HG02885 (cell line): Measurements from ENCODE around the gene RFC2.
"Not testable (repeated sequence)": the region's sequence is repeated elsewhere in the genome, so short reads cannot be mapped to it uniquely, and the experiment has no call there.

Experiments
- ATAC-seq: cut with Tn5 transposase; IDR thresholded peaks from one replicate; pipeline ENCODE4 v1.9.1; 2021; ENCODE audit warnings: mild to moderate bottlenecking; ENCODE audit not compliant: unreplicated experiment, poor library complexity

The RFC2 gene

GRCh38 chr7:74221713-74222112, 32.5 kb downstream of the RFC2 start:
- no peak for ATAC-seq

GRCh38 chr7:74220229-74220628, 34.0 kb downstream of the RFC2 start:
- no peak for ATAC-seq

GRCh38 chr7:74219416-74219815, 34.8 kb downstream of the RFC2 start:
- ATAC-seq: no peak

GRCh38 chr7:74218343-74218698, 35.9 kb downstream of the RFC2 start:
- no peak for ATAC-seq

- ATAC-seq: no peak
Observed at GRCh38 chr7:74217455-74218342, 36.5 kb downstream of the RFC2 start.

- ATAC-seq: no peak
Observed at GRCh38 chr7:74216361-74216761, 37.8 kb downstream of the RFC2 start.

GRCh38 chr7:74215921-74216320, 38.3 kb downstream of the RFC2 start:
- no peak for ATAC-seq

GRCh38 chr7:74214816-74215630, 39.2 kb downstream of the RFC2 start:
- no peak for ATAC-seq

GRCh38 chr7:74212661-74213060, 41.5 kb downstream of the RFC2 start:
- ATAC-seq: no peak

GRCh38 chr7:74208241-74208640, 46.0 kb downstream of the RFC2 start:
- not testable (repeated sequence) for ATAC-seq

GRCh38 chr7:74207586-74207985, 46.6 kb downstream of the RFC2 start:
- no peak for ATAC-seq

GRCh38 chr7:74206589-74207120, 47.5 kb downstream of the RFC2 start:
- ATAC-seq: peak; percentile 35

- not testable (repeated sequence) for ATAC-seq
Observed at GRCh38 chr7:74206052-74206451, 48.1 kb downstream of the RFC2 start.

- no peak for ATAC-seq
Observed at GRCh38 chr7:74203956-74204618, 50.1 kb downstream of the RFC2 start.

- ATAC-seq: no peak
Observed at GRCh38 chr7:74202841-74203556, 51.2 kb downstream of the RFC2 start.

GRCh38 chr7:74199551-74200355, 54.4 kb downstream of the RFC2 start:
- ATAC-seq: no peak

GRCh38 chr7:74197449-74198124, 56.6 kb downstream of the RFC2 start:
- ATAC-seq: no peak

GRCh38 chr7:74195968-74196654, 58.1 kb downstream of the RFC2 start:
- not testable (repeated sequence) for ATAC-seq
